Measurements from ENCODE around the gene ATP2A2. TPM values are rescaled to one million over a fixed set of nuclear protein-coding genes. Genes with fewer than 3 reads are reported as not detected.
"Not testable (repeated sequence)": the region's sequence is repeated elsewhere in the genome, so short reads cannot be mapped to it uniquely, and the experiment has no call there.

ATP2A2 gene
- total RNA-seq, 1 donor from 2014 or later, result 131 TPM

- intact Hi-C loops (cut with DNase I), result no loop called here
- DNase-seq (ENCODE audit: low spot score) (no peak), ATAC-seq (no peak)
Measured at GRCh38 chr12:110354172-110354780, 73.2 kb downstream of the ATP2A2 start.

- intact Hi-C loops (cut with DNase I), result no loop called here
- ATAC-seq (no peak), DNase-seq (ENCODE audit: low spot score) (no peak)
Measured at GRCh38 chr12:110355073-110355472, 74.0 kb downstream of the ATP2A2 start.

GRCh38 chr12:110358384-110359097, 77.5 kb downstream of the ATP2A2 start:
- ATAC-seq; DNase-seq (ENCODE audit: low spot score); intact Hi-C loops (cut with DNase I): not testable (repeated sequence)

GRCh38 chr12:110361216-110361615, 80.2 kb downstream of the ATP2A2 start:
- ATAC-seq, result no peak
- no peak for DNase-seq (ENCODE audit: low spot score)
- intact Hi-C loops (cut with DNase I), result no loop called here

- no peak for ATAC-seq
- intact Hi-C loops (cut with DNase I), result no loop called here
- DNase-seq (ENCODE audit: low spot score), result no peak
Measured at GRCh38 chr12:110365489-110366320, 84.7 kb downstream of the ATP2A2 start.

- DNase-seq (ENCODE audit: low spot score) (no peak), ATAC-seq (no peak)
- intact Hi-C loops (cut with DNase I), result no loop called here
Measured at GRCh38 chr12:110366321-110367142, 85.5 kb downstream of the ATP2A2 start.

GRCh38 chr12:110367181-110367864, 86.3 kb downstream of the ATP2A2 start:
- intact Hi-C loops (cut with DNase I), result no loop called here
- DNase-seq (ENCODE audit: low spot score) (no peak), ATAC-seq (peak; percentile 31)

- ATAC-seq (no peak), DNase-seq (ENCODE audit: low spot score) (no peak)
Measured at GRCh38 chr12:110369992-110370391, 88.9 kb downstream of the ATP2A2 start.

GRCh38 chr12:110370732-110371231, 89.7 kb downstream of the ATP2A2 start:
- intact Hi-C loops (cut with DNase I), result no loop called here
- ATAC-seq (no peak), DNase-seq (ENCODE audit: low spot score) (no peak)

More at GRCh38 chr12:110369992-110370391, 88.9 kb downstream of the ATP2A2 start:
- intact Hi-C loops (cut with DNase I), result no loop called here

GRCh38 chr12:110371408-110372055, 90.5 kb downstream of the ATP2A2 start:
- intact Hi-C loops (cut with DNase I), result no loop called here
- DNase-seq (ENCODE audit: low spot score) (no peak), ATAC-seq (peak; percentile 22)

- DNase-seq (ENCODE audit: low spot score) (no peak), ATAC-seq (no peak)
- intact Hi-C loops (cut with DNase I), result no loop called here
Measured at GRCh38 chr12:110372056-110372425, 91.0 kb downstream of the ATP2A2 start.

GRCh38 chr12:110373025-110373424, 92.0 kb downstream of the ATP2A2 start:
- no peak for DNase-seq (ENCODE audit: low spot score)
- ATAC-seq, result no peak
- intact Hi-C loops (cut with DNase I), result no loop called here

GRCh38 chr12:110373425-110373824, 92.4 kb downstream of the ATP2A2 start:
- intact Hi-C loops (cut with DNase I), result no loop called here
- ATAC-seq, result no peak

GRCh38 chr12:110373962-110374611, 93.0 kb downstream of the ATP2A2 start:
- ATAC-seq, result no peak
- intact Hi-C loops (cut with DNase I), result no loop called here
- no peak for DNase-seq (ENCODE audit: low spot score)

More at GRCh38 chr12:110373425-110373824, 92.4 kb downstream of the ATP2A2 start:
- no peak for DNase-seq (ENCODE audit: low spot score)

- DNase-seq (ENCODE audit: low spot score); intact Hi-C loops (cut with DNase I); ATAC-seq: not testable (repeated sequence)
Measured at GRCh38 chr12:110378131-110378790, 97.2 kb downstream of the ATP2A2 start.

GRCh38 chr12:110379197-110379596, 98.2 kb downstream of the ATP2A2 start:
- ATAC-seq (no peak), DNase-seq (ENCODE audit: low spot score) (no peak)
- intact Hi-C loops (cut with DNase I), result no loop called here

- intact Hi-C loops (cut with DNase I), result no loop called here
Measured at GRCh38 chr12:110379631-110380030, 98.6 kb downstream of the ATP2A2 start.

More at GRCh38 chr12:110379631-110380030, 98.6 kb downstream of the ATP2A2 start:
- no peak for ATAC-seq
- no peak for DNase-seq (ENCODE audit: low spot score)
